C4-2B (cell line): ENCODE data around the gene SLC25A29.

Experiments used
- ZFX ChIP-seq: fragments of 450-650 bp; IDR thresholded peaks from 2 replicates; pipeline ENCODE4 v1.6.1; 2017
- TF ChIP-seq, protein P1 (sequence below): fragments of 450-650 bp; conservative IDR thresholded peaks from 2 replicates; pipeline ENCODE4 v1.5.1; 2017; ENCODE audit warnings: mild to moderate bottlenecking

GRCh38 chr14:100283984-100284881 is 22.0 kb downstream of the SLC25A29 start:
- TF ChIP-seq, protein P1, sequence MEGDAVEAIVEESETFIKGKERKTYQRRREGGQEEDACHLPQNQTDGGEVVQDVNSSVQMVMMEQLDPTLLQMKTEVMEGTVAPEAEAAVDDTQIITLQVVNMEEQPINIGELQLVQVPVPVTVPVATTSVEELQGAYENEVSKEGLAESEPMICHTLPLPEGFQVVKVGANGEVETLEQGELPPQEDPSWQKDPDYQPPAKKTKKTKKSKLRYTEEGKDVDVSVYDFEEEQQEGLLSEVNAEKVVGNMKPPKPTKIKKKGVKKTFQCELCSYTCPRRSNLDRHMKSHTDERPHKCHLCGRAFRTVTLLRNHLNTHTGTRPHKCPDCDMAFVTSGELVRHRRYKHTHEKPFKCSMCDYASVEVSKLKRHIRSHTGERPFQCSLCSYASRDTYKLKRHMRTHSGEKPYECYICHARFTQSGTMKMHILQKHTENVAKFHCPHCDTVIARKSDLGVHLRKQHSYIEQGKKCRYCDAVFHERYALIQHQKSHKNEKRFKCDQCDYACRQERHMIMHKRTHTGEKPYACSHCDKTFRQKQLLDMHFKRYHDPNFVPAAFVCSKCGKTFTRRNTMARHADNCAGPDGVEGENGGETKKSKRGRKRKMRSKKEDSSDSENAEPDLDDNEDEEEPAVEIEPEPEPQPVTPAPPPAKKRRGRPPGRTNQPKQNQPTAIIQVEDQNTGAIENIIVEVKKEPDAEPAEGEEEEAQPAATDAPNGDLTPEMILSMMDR, result no peak
- TF ChIP-seq ZFX, result no peak
